Neural progenitor cell (in vitro differentiated cells): Measurements from ENCODE around the gene OPCML. TPM values are rescaled to one million over a fixed set of nuclear protein-coding genes. Genes with fewer than 3 reads are reported as not detected.

Experiments used
- DNase-seq: peaks from one replicate; pipeline ENCODE4 v3.0.0-alpha.2; 2016; ENCODE audit warnings: low spot score
- H2AFZ ChIP-seq: fragments of 200-600 bp; sonication (generic); replicated peaks from 2 replicates; pipeline ENCODE4 v1.6.1; 2016; ENCODE audit warnings: antibody characterized with exemption
- H3F3A ChIP-seq: fragments of 200-600 bp; sonication (generic); 2 replicates; pipeline ENCODE4 v1.6.1; 2016; ENCODE audit warnings: antibody characterized with exemption, low read depth
- H3K27ac ChIP-seq: fragments of 200-600 bp; sonication (generic); 2 replicates; pipeline ENCODE4 v1.5.1; 2016; ENCODE audit warnings: mild to moderate bottlenecking
- H3K27me3 ChIP-seq: fragments of 200-600 bp; sonication (generic); 2 replicates; pipeline ENCODE4 v1.6.1; 2016; ENCODE audit warnings: mild to moderate bottlenecking, moderate library complexity
- H3K36me3 ChIP-seq: fragments of 200-600 bp; sonication (generic); 2 replicates; pipeline ENCODE4 v1.5.1; 2016
- H3K4me1 ChIP-seq: fragments of 200-600 bp; sonication (generic); 2 replicates; pipeline ENCODE4 v1.6.1; 2016; ENCODE audit warnings: mixed run types
- H3K4me2 ChIP-seq: fragments of 200-600 bp; sonication (generic); 2 replicates; pipeline ENCODE4 v1.6.1; 2016
- H3K4me3 ChIP-seq: fragments of 200-600 bp; sonication (generic); 2 replicates; pipeline ENCODE4 v1.5.1; 2016
- H3K79me2 ChIP-seq: fragments of 200-600 bp; sonication (generic); 2 replicates; pipeline ENCODE4 v1.6.1; 2016; ENCODE audit warnings: low read depth
- H3K9ac ChIP-seq: fragments of 200-600 bp; sonication (generic); 2 replicates; pipeline ENCODE4 v1.6.1; 2016
- H3K9me3 ChIP-seq: fragments of 200-600 bp; sonication (generic); 2 replicates; pipeline ENCODE4 v1.5.1; 2016; ENCODE audit warnings: low read depth
- H4K20me1 ChIP-seq: fragments of 200-600 bp; sonication (generic); 2 replicates; pipeline ENCODE4 v1.6.1; 2016; ENCODE audit warnings: low read depth
- H3K27ac Mint-ChIP-seq: 3 replicates; pipeline ENCODE4 v1.8.0; 2021; ENCODE audit warnings: mixed read lengths
- H3K27me3 Mint-ChIP-seq: 2 replicates; pipeline ENCODE4 v1.8.0; 2022; ENCODE audit warnings: low read depth, mild to moderate bottlenecking, inconsistent platforms, moderate library complexity, mixed read lengths; ENCODE audit not compliant: insufficient read depth
- H3K36me3 Mint-ChIP-seq: 3 replicates; pipeline ENCODE4 v1.8.0; 2021; ENCODE audit warnings: mixed read lengths
- H3K4me1 Mint-ChIP-seq: 3 replicates; pipeline ENCODE4 v1.8.0; 2021; ENCODE audit warnings: mixed read lengths
- H3K4me3 Mint-ChIP-seq: 3 replicates; pipeline ENCODE4 v1.8.0; 2021; ENCODE audit warnings: mild to moderate bottlenecking, moderate library complexity, mixed read lengths
- H3K9me3 Mint-ChIP-seq: 3 replicates; pipeline ENCODE4 v1.8.0; 2020; ENCODE audit warnings: mixed read lengths
- EZH2 ChIP-seq: fragments of 200-600 bp; sonication (generic); IDR thresholded peaks from 2 replicates; pipeline ENCODE4 v1.6.1; 2017; ENCODE audit warnings: antibody characterized with exemption, mild to moderate bottlenecking, moderate library complexity
- EZH2phosphoT487 ChIP-seq: fragments of 200-600 bp; sonication (generic); IDR thresholded peaks from 2 replicates; pipeline ENCODE4 v1.6.1; 2017; ENCODE audit warnings: antibody characterized with exemption
- total RNA-seq: library from RNA; depleted of rRNA; stranded (reverse); fragments of >200 nt; gene quantifications from 2 replicates; pipeline ENCODE4 v1.2.3, GENCODE V29; 2015; ENCODE audit warnings: low replicate concordance
- TF ChIP-seq, protein P1 (sequence below): fragments of 200-600 bp; sonication (generic); IDR thresholded peaks from 2 replicates; pipeline ENCODE4 v1.5.1; 2017; ENCODE audit warnings: antibody characterized with exemption, mild to moderate bottlenecking

The OPCML gene
- total RNA-seq, 1 donor from 2014 or later: 0.02 TPM

DNA sequence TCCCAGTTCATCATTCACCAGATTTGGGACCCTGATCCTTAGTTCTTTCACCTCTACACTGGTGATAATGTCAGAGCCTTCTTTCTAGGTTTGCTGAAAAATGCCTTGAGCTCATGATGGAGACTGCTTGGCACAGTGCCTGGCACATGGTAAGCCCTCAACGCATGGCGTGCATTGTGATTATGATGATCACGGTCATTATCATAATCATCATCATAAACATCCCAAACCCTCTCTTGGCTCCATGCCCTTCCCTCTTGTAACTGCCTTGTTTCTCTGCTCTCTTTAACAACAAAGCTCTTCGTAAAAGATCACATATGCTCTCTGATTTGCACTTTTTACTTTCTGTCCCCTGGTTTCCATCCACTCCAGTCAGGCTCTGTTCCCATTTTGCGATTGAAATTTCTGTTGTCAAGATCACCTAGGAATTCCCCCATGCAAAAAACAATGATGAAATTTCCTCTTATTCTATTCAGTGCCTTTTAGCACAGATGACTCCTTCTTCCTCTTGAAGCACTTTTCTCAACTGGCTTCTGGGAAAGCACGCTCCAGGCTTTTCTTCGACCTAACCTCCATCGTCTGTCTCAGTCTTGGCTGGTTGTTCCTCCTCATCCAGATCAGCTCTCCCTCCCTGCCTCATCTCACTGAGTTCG is 479.1 kb downstream of the OPCML start:
- Histone ChIP-seq H3K4me3 (no peak overlapping the region), H3K79me2 (no peaks in the 10 kb centered on the region), H3K4me2 (no peak overlapping the region), H3K27me3 (peaks cover 4% of the 10 kb centered on the region), H4K20me1 (no peaks in the 10 kb centered on the region), H3K9ac (no peak overlapping the region), H3K27ac (no peak overlapping the region), H3K36me3 (no peaks in the 10 kb centered on the region), H3K4me1 (peaks cover 7% of the 10 kb centered on the region), H2AFZ (no peak overlapping the region), H3F3A (no peaks in the 10 kb centered on the region), H3K9me3 (no peaks in the 10 kb centered on the region)
- TF ChIP-seq EZH2: no peak
- TF ChIP-seq, protein P1, sequence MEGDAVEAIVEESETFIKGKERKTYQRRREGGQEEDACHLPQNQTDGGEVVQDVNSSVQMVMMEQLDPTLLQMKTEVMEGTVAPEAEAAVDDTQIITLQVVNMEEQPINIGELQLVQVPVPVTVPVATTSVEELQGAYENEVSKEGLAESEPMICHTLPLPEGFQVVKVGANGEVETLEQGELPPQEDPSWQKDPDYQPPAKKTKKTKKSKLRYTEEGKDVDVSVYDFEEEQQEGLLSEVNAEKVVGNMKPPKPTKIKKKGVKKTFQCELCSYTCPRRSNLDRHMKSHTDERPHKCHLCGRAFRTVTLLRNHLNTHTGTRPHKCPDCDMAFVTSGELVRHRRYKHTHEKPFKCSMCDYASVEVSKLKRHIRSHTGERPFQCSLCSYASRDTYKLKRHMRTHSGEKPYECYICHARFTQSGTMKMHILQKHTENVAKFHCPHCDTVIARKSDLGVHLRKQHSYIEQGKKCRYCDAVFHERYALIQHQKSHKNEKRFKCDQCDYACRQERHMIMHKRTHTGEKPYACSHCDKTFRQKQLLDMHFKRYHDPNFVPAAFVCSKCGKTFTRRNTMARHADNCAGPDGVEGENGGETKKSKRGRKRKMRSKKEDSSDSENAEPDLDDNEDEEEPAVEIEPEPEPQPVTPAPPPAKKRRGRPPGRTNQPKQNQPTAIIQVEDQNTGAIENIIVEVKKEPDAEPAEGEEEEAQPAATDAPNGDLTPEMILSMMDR: no peak
- no peak overlapping the region for H3K4me3 Mint-ChIP-seq
- H3K9me3 Mint-ChIP-seq: no peaks in the 10 kb centered on the region
- H3K27ac Mint-ChIP-seq: no peak overlapping the region
- DNase-seq: no peak
- H3K36me3 Mint-ChIP-seq: no peaks in the 10 kb centered on the region
- peaks cover 2% of the 10 kb centered on the region for H3K27me3 Mint-ChIP-seq
- H3K4me1 Mint-ChIP-seq: peaks cover 4% of the 10 kb centered on the region

DNA sequence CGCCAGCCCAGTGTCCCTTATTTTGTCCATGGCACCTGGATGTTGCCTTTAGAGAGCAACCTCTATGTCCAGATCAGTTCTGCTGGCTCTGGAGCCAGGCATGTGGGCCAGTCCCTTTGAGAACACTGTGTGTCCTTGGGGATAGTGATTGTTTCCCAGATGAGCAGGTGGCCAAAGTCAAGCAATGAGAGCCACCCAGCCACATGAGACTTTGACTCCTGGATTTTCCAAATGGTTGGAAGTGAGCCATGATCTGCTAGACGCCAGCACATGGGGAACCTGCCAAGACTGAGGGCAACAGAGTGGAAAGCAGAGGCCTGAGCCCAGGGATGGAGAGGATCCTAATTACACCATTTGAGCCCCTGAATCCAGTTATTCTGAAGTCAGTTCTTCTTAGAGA is 479.8 kb downstream of the OPCML start:
- Histone ChIP-seq H3K9me3 (no peaks in the 10 kb centered on the region), H3K36me3 (no peaks in the 10 kb centered on the region), H3K27me3 (no peaks in the 10 kb centered on the region), H3K27ac (no peak overlapping the region), H3K4me2 (no peak overlapping the region), H3K79me2 (no peaks in the 10 kb centered on the region), H3K9ac (no peak overlapping the region), H3K4me3 (no peak overlapping the region), H3F3A (no peaks in the 10 kb centered on the region), H2AFZ (no peak overlapping the region), H3K4me1 (peaks cover 7% of the 10 kb centered on the region), H4K20me1 (no peaks in the 10 kb centered on the region)
- H3K36me3 Mint-ChIP-seq: no peaks in the 10 kb centered on the region
- TF ChIP-seq, protein P1: no peak
- TF ChIP-seq EZH2 (no peak), EZH2phosphoT487 (no peak)
- no peak for DNase-seq
- H3K4me1 Mint-ChIP-seq: peaks cover 11% of the 10 kb centered on the region
- no peaks in the 10 kb centered on the region for H3K9me3 Mint-ChIP-seq
- no peak overlapping the region for H3K27ac Mint-ChIP-seq
- H3K27me3 Mint-ChIP-seq: peaks cover 2% of the 10 kb centered on the region
- H3K4me3 Mint-ChIP-seq: no peak overlapping the region

- H3K9me3 ChIP-seq: no peaks in the 10 kb centered on the region
- H3K27me3 Mint-ChIP-seq: peaks cover 7% of the 10 kb centered on the region
- no peaks in the 10 kb centered on the region for H3K36me3 Mint-ChIP-seq
- no peaks in the 10 kb centered on the region for H3K9me3 Mint-ChIP-seq
- no peak overlapping the region for H3K27ac ChIP-seq
- no peaks in the 10 kb centered on the region for H3K79me2 ChIP-seq
- H3K4me2 ChIP-seq: no peak overlapping the region
- DNase-seq: no peak
- no peak overlapping the region for H3K27ac Mint-ChIP-seq
- H3K36me3 ChIP-seq: no peaks in the 10 kb centered on the region
- H3F3A ChIP-seq: no peaks in the 10 kb centered on the region
- no peaks in the 10 kb centered on the region for H3K27me3 ChIP-seq
- TF ChIP-seq EZH2phosphoT487 (no peak), EZH2 (no peak)
- TF ChIP-seq, protein P1: no peak
- peak overlapping the region; percentile 10 for H2AFZ ChIP-seq
- peaks cover 24% of the 10 kb centered on the region for H3K4me1 Mint-ChIP-seq
- H4K20me1 ChIP-seq: no peaks in the 10 kb centered on the region
- H3K4me3 ChIP-seq: no peak overlapping the region
- peaks cover 7% of the 10 kb centered on the region for H3K4me1 ChIP-seq
- H3K4me3 Mint-ChIP-seq: no peak overlapping the region
- no peak overlapping the region for H3K9ac ChIP-seq
Observed at GRCh38 chr11:133049244-133050019, 482.9 kb downstream of the OPCML start.
